Measurements from ENCODE around the gene TBC1D13.
"Not testable (repeated sequence)": the region's sequence is repeated elsewhere in the genome, so short reads cannot be mapped to it uniquely, and the experiment has no call there.

TBC1D13 gene

GRCh38 chr9:128820665-128821583 is 33.9 kb downstream of the TBC1D13 start:
- no peak for DNase-seq (ENCODE audit: low read depth in 2 of 2)

GRCh38 chr9:128821584-128822406 is 34.7 kb downstream of the TBC1D13 start:
- no peak for DNase-seq (ENCODE audit: low read depth in 2 of 2)

GRCh38 chr9:128822407-128823042 is 35.5 kb downstream of the TBC1D13 start:
- DNase-seq (ENCODE audit: low read depth in 2 of 2) = no peak

- DNase-seq (ENCODE audit: low read depth in 2 of 2) = no peak
Measured at GRCh38 chr9:128823362-128823902, 36.4 kb downstream of the TBC1D13 start.

- no peak for DNase-seq (ENCODE audit: low read depth in 2 of 2)
Measured at GRCh38 chr9:128823903-128824406, 36.9 kb downstream of the TBC1D13 start.

- DNase-seq (ENCODE audit: low read depth in 2 of 2) = no peak
Measured at GRCh38 chr9:128824911-128825310, 37.9 kb downstream of the TBC1D13 start.

- DNase-seq (ENCODE audit: low read depth in 2 of 2) = no peak
Measured at GRCh38 chr9:128825923-128826700, 39.1 kb downstream of the TBC1D13 start.

- no peak for DNase-seq (ENCODE audit: low read depth in 2 of 2)
Measured at GRCh38 chr9:128828267-128828666, 41.2 kb downstream of the TBC1D13 start.

- DNase-seq (ENCODE audit: low read depth in 2 of 2) = no peak
Measured at GRCh38 chr9:128828719-128829452, 41.8 kb downstream of the TBC1D13 start.

- DNase-seq (ENCODE audit: low read depth in 2 of 2) = peak; percentile 86 to 93
Measured at GRCh38 chr9:128829477-128830251, 42.6 kb downstream of the TBC1D13 start, which contains the start of gene SPOUT1. Gene SPOUT1 (minus strand): TSS chr9:128829794. CDS start chr9:128829780, 14 bp downstream.

GRCh38 chr9:128833696-128834095 is 46.6 kb downstream of the TBC1D13 start:
- DNase-seq (ENCODE audit: low read depth in 2 of 2) = no peak

- DNase-seq (ENCODE audit: low read depth in 2 of 2) = no peak
Measured at GRCh38 chr9:128835246-128836210, 48.5 kb downstream of the TBC1D13 start.

- DNase-seq (ENCODE audit: low read depth in 2 of 2) = no peak
Measured at GRCh38 chr9:128836509-128837145, 49.6 kb downstream of the TBC1D13 start.

GRCh38 chr9:128838338-128838737 is 51.3 kb downstream of the TBC1D13 start:
- DNase-seq (ENCODE audit: low read depth in 2 of 2) = no peak

GRCh38 chr9:128840524-128840923 is 53.5 kb downstream of the TBC1D13 start:
- DNase-seq (ENCODE audit: low read depth in 2 of 2) = no peak

GRCh38 chr9:128841694-128842492 is 54.8 kb downstream of the TBC1D13 start:
- no peak for DNase-seq (ENCODE audit: low read depth in 2 of 2)

- not testable (repeated sequence) for DNase-seq (ENCODE audit: low read depth in 2 of 2)
Measured at GRCh38 chr9:128843171-128843570, 56.1 kb downstream of the TBC1D13 start.
